Trophoblast cell (in vitro differentiated cells and primary cell): ENCODE measurements around the gene PPAT.

ENCODE experiments used
- DNase-seq, 2 donors: peaks; one replicate each; pipeline ENCODE4 v3.0.0-alpha.2; 2016
- H2AFZ ChIP-seq: 2 replicates; pipeline ENCODE4 v1.6.1; 2013; ENCODE audit warnings: low read length, moderate library complexity, mild to moderate bottlenecking; ENCODE audit not compliant: insufficient read depth, poor library complexity
- H2AK5ac ChIP-seq: 2 replicates; pipeline ENCODE4 v1.6.1; 2013; ENCODE audit warnings: mild to moderate bottlenecking, low read length
- H2BK120ac ChIP-seq: 2 replicates; pipeline ENCODE4 v1.6.1; 2013; ENCODE audit warnings: low read length, mild to moderate bottlenecking, moderate library complexity; ENCODE audit not compliant: insufficient read depth, poor library complexity
- H2BK12ac ChIP-seq: 2 replicates; pipeline ENCODE4 v1.6.1; 2013; ENCODE audit warnings: mild to moderate bottlenecking, low read length, moderate library complexity
- H2BK5ac ChIP-seq: 2 replicates; pipeline ENCODE4 v1.6.1; 2013; ENCODE audit warnings: low read length, low read depth, moderate library complexity, mild to moderate bottlenecking; ENCODE audit not compliant: poor library complexity
- H3K14ac ChIP-seq: 2 replicates; pipeline ENCODE4 v1.6.1; 2013; ENCODE audit warnings: mild to moderate bottlenecking, low read length
- H3K18ac ChIP-seq: 2 replicates; pipeline ENCODE4 v1.6.1; 2013; ENCODE audit warnings: mild to moderate bottlenecking, low read length
- H3K23ac ChIP-seq: 2 replicates; pipeline ENCODE4 v1.6.1; 2013; ENCODE audit warnings: low read length
- H3K27ac ChIP-seq: 2 replicates; pipeline ENCODE4 v1.5.1; 2013; ENCODE audit warnings: low read depth, mild to moderate bottlenecking, inconsistent platforms, low read length, moderate library complexity
- H3K27me3 ChIP-seq: 2 replicates; pipeline ENCODE4 v1.6.1; 2013; ENCODE audit warnings: inconsistent platforms, mild to moderate bottlenecking, low read length, moderate library complexity; ENCODE audit not compliant: insufficient read depth
- H3K36me3 ChIP-seq, 2 experiments: 1 replicate in 1 of 2; 2 replicates in 1 of 2; pipeline ENCODE4 v1.6.1; 2013; ENCODE audit warnings: low read length in 2 of 2, mild to moderate bottlenecking in 2 of 2, moderate library complexity in 1 of 2; ENCODE audit not compliant: insufficient read depth in 2 of 2, control insufficient read depth in 1 of 2
- H3K4ac ChIP-seq: 2 replicates; pipeline ENCODE4 v1.6.1; 2013; ENCODE audit warnings: low read depth, mild to moderate bottlenecking, low read length, moderate library complexity
- H3K4me1 ChIP-seq, 2 experiments: 1 replicate in 1 of 2; 2 replicates in 1 of 2; pipeline ENCODE4 v1.6.1; 2013; ENCODE audit warnings: low read length in 2 of 2, mild to moderate bottlenecking in 2 of 2, moderate library complexity in 1 of 2; ENCODE audit not compliant: insufficient read depth in 2 of 2, control insufficient read depth in 1 of 2
- H3K4me2 ChIP-seq: 2 replicates; pipeline ENCODE4 v1.6.1; 2013; ENCODE audit warnings: inconsistent platforms, mild to moderate bottlenecking, low read length, moderate library complexity
- H3K4me3 ChIP-seq: 2 replicates; pipeline ENCODE4 v1.5.1; 2013; ENCODE audit warnings: mild to moderate bottlenecking, low read depth, low read length, inconsistent platforms
- H3K79me1 ChIP-seq: one replicate; pipeline ENCODE4 v1.6.1; 2013; ENCODE audit warnings: low read length
- H3K79me2 ChIP-seq: 2 replicates; pipeline ENCODE4 v1.6.1; 2013; ENCODE audit warnings: low read length, mild to moderate bottlenecking; ENCODE audit not compliant: control insufficient read depth, insufficient read depth, poor library complexity
- H3K9ac ChIP-seq: 2 replicates; pipeline ENCODE4 v1.6.1; 2013; ENCODE audit warnings: mild to moderate bottlenecking, low read length
- H3K9me3 ChIP-seq: 2 replicates; pipeline ENCODE4 v1.6.1; 2013; ENCODE audit warnings: low read depth, mild to moderate bottlenecking, control low read depth, inconsistent platforms, low read length; ENCODE audit not compliant: insufficient read depth
- H4K12ac ChIP-seq: 2 replicates; pipeline ENCODE4 v1.6.1; 2013; ENCODE audit warnings: low read depth, mild to moderate bottlenecking, low read length, moderate library complexity
- H4K8ac ChIP-seq: 2 replicates; pipeline ENCODE4 v1.6.1; 2013; ENCODE audit warnings: low read depth, mild to moderate bottlenecking, low read length, moderate library complexity
- H4K91ac ChIP-seq: one replicate; pipeline ENCODE4 v1.6.1; 2013; ENCODE audit warnings: low read depth, mild to moderate bottlenecking, low read length, moderate library complexity
- WGBS: extraction: QIAGEN DNeasy Blood & Tissue Kit; methylation state at CpG from one replicate; pipeline ENCODE4 v1.1.7; 2013; ENCODE audit warnings: missing lambda C conversion rate; ENCODE audit not compliant: insufficient read length, insufficient coverage; ENCODE audit errors: extremely low coverage; 5-methylcytosine and 5-hydroxymethylcytosine counted together

The PPAT gene

GRCh38 chr4:56424176-56424575 lies 11.2 kb downstream of the PPAT start:
- Histone ChIP-seq H3K79me1 (no peaks in the 10 kb centered on the region), H3K9me3 (no peaks in the 10 kb centered on the region), H3K27ac (no peak overlapping the region), H4K8ac (no peak overlapping the region), H2BK5ac (no peak overlapping the region), H3K18ac (no peak overlapping the region), H3K23ac (no peak overlapping the region), H3K9ac (no peak overlapping the region), H3K4me2 (no peak overlapping the region), H4K12ac (no peak overlapping the region), H3K14ac (no peak overlapping the region), H3K4me3 (no peak overlapping the region), H2BK12ac (no peak overlapping the region), H3K4me1 (no peaks in the 10 kb centered on the region), H3K4ac (no peak overlapping the region), H2AK5ac (no peak overlapping the region), H3K27me3 (no peaks in the 10 kb centered on the region), H2AFZ (no peak overlapping the region), H3K79me2 (no peaks in the 10 kb centered on the region), H3K36me3 (no peaks in the 10 kb centered on the region), H4K91ac (no peak overlapping the region), H2BK120ac (no peak overlapping the region)
- DNase-seq = no peak
- no CpG with 5 or more reads among the region's 5 CpGs for WGBS

GRCh38 chr4:56417396-56417795 lies 18.0 kb downstream of the PPAT start:
- no CpG with 5 or more reads among the region's 3 CpGs for WGBS
- Histone ChIP-seq H2BK120ac (no peak overlapping the region), H3K79me1 (no peaks in the 10 kb centered on the region), H3K18ac (no peak overlapping the region), H4K91ac (no peak overlapping the region), H3K79me2 (peaks cover 2% of the 10 kb centered on the region), H4K12ac (no peak overlapping the region), H2AK5ac (no peak overlapping the region), H3K4me2 (no peak overlapping the region), H2AFZ (no peak overlapping the region), H3K23ac (no peak overlapping the region), H3K9ac (no peak overlapping the region), H3K4me3 (no peak overlapping the region), H4K8ac (no peak overlapping the region), H3K14ac (no peak overlapping the region), H2BK5ac (no peak overlapping the region), H3K27ac (no peak overlapping the region), H3K9me3 (no peaks in the 10 kb centered on the region), H3K4me1 (peaks cover 2 to 3% of the 10 kb centered on the region in 2 experiments), H3K27me3 (no peaks in the 10 kb centered on the region), H3K36me3 (peaks cover 0 to 2% of the 10 kb centered on the region in 2 experiments), H2BK12ac (no peak overlapping the region), H3K4ac (peak overlapping the region; percentile 55)
- DNase-seq = no peak

GRCh38 chr4:56416349-56416748 lies 19.1 kb downstream of the PPAT start:
- H3K27me3 ChIP-seq = no peaks in the 10 kb centered on the region
- no peak overlapping the region for H4K12ac ChIP-seq
- no peak overlapping the region for H3K4ac ChIP-seq
- no peak overlapping the region for H4K8ac ChIP-seq
- H3K14ac ChIP-seq = no peak overlapping the region
- H2AFZ ChIP-seq = no peak overlapping the region
- no peak overlapping the region for H3K27ac ChIP-seq
- H2BK12ac ChIP-seq = no peak overlapping the region
- no CpG with 5 or more reads among the region's 3 CpGs for WGBS
- no peak overlapping the region for H4K91ac ChIP-seq
- no peak overlapping the region for H3K9ac ChIP-seq
- H2BK5ac ChIP-seq = no peak overlapping the region
- H2AK5ac ChIP-seq = no peak overlapping the region
- no peaks in the 10 kb centered on the region for H3K79me1 ChIP-seq
- H3K18ac ChIP-seq = no peak overlapping the region
- H3K79me2 ChIP-seq = peaks cover 2% of the 10 kb centered on the region
- peaks cover 2 to 3% of the 10 kb centered on the region in 2 experiments for H3K4me1 ChIP-seq
- no peak overlapping the region for H3K4me3 ChIP-seq
- H3K23ac ChIP-seq = no peak overlapping the region
- H3K36me3 ChIP-seq = peaks cover 0 to 2% of the 10 kb centered on the region in 2 experiments
- no peak for DNase-seq
- H2BK120ac ChIP-seq = no peak overlapping the region
- H3K4me2 ChIP-seq = no peak overlapping the region
- no peaks in the 10 kb centered on the region for H3K9me3 ChIP-seq

GRCh38 chr4:56414135-56414670 lies 21.2 kb downstream of the PPAT start:
- no peak overlapping the region for H3K27ac ChIP-seq
- no peak overlapping the region for H3K23ac ChIP-seq
- peak in 1 of 2 donors; percentile 13 for DNase-seq
- no peak overlapping the region for H3K4me3 ChIP-seq
- no CpG with 5 or more reads among the region's 4 CpGs for WGBS
- H3K9me3 ChIP-seq = no peaks in the 10 kb centered on the region
- no peak overlapping the region for H4K91ac ChIP-seq
- H3K9ac ChIP-seq = no peak overlapping the region
- no peak overlapping the region for H3K14ac ChIP-seq
- H3K4ac ChIP-seq = peak overlapping the region; percentile 6
- H2AK5ac ChIP-seq = no peak overlapping the region
- peaks cover 2% of the 10 kb centered on the region for H3K79me2 ChIP-seq
- H3K4me2 ChIP-seq = no peak overlapping the region
- no peak overlapping the region for H4K8ac ChIP-seq
- no peaks in the 10 kb centered on the region for H3K27me3 ChIP-seq
- no peak overlapping the region for H4K12ac ChIP-seq
- no peak overlapping the region for H2BK120ac ChIP-seq
- H3K79me1 ChIP-seq = no peaks in the 10 kb centered on the region
- peaks cover 0 to 2% of the 10 kb centered on the region in 2 experiments for H3K36me3 ChIP-seq
- H3K18ac ChIP-seq = no peak overlapping the region
- H2BK12ac ChIP-seq = no peak overlapping the region
- H2AFZ ChIP-seq = no peak overlapping the region
- H2BK5ac ChIP-seq = no peak overlapping the region
- H3K4me1 ChIP-seq = peaks cover 2 to 3% of the 10 kb centered on the region in 2 experiments
